KMS-11 (cell line): Measurements from ENCODE around the gene GBP4.
"Not testable (repeated sequence)": the region's sequence is repeated elsewhere in the genome, so short reads cannot be mapped to it uniquely, and the experiment has no call there.

Experiments used
- H2AFZ ChIP-seq: fragments of 200-600 bp; sonication (generic); 2 replicates; pipeline ENCODE4 v1.6.1; 2016; ENCODE audit warnings: antibody characterized with exemption, mixed run types, low read depth
- H3K27ac ChIP-seq: fragments of 200-600 bp; sonication (generic); 2 replicates; pipeline ENCODE4 v1.6.1; 2016; ENCODE audit warnings: mild to moderate bottlenecking, mixed run types
- H3K27me3 ChIP-seq: fragments of 200-600 bp; sonication (generic); 2 replicates; pipeline ENCODE4 v1.6.1; 2017; ENCODE audit warnings: mild to moderate bottlenecking, low read depth, mixed run types, moderate library complexity; ENCODE audit not compliant: insufficient read depth
- H3K36me3 ChIP-seq: fragments of 200-600 bp; sonication (generic); 2 replicates; pipeline ENCODE4 v1.6.1; 2017; ENCODE audit warnings: mild to moderate bottlenecking, mixed run types; ENCODE audit not compliant: insufficient read depth
- H3K4me1 ChIP-seq: fragments of 200-600 bp; sonication (generic); 2 replicates; pipeline ENCODE4 v1.6.1; 2016; ENCODE audit warnings: mild to moderate bottlenecking, low read depth, mixed run types; ENCODE audit not compliant: poor library complexity, severe bottlenecking
- H3K4me2 ChIP-seq: fragments of 200-600 bp; sonication (generic); 2 replicates; pipeline ENCODE4 v1.7.0; 2016; ENCODE audit warnings: mild to moderate bottlenecking, mixed run types
- H3K4me3 ChIP-seq: fragments of 200-600 bp; sonication (generic); IDR thresholded peaks from 2 replicates; pipeline ENCODE4 v1.6.1; 2017; ENCODE audit warnings: low read depth, low read length, mixed read lengths; ENCODE audit not compliant: insufficient read depth
- H3K79me2 ChIP-seq: fragments of 200-600 bp; sonication (generic); 2 replicates; pipeline ENCODE4 v1.6.1; 2016; ENCODE audit warnings: low read depth, mixed run types; ENCODE audit not compliant: insufficient read depth
- H3K9ac ChIP-seq: fragments of 200-600 bp; sonication (generic); 2 replicates; pipeline ENCODE4 v1.6.1; 2016; ENCODE audit warnings: mild to moderate bottlenecking, mixed run types
- H4K20me1 ChIP-seq: fragments of 200-600 bp; sonication (generic); 2 replicates; pipeline ENCODE4 v1.6.1; 2016; ENCODE audit warnings: mild to moderate bottlenecking, mixed run types; ENCODE audit not compliant: insufficient read depth
- CTCF ChIP-seq: fragments of 200-600 bp; sonication (generic); conservative IDR thresholded peaks from 2 replicates; pipeline ENCODE4 v1.6.1; 2017; ENCODE audit warnings: low read depth, mild to moderate bottlenecking, antibody characterized with exemption, low read length, moderate library complexity, mixed read lengths

GBP4 gene

GRCh38 chr1:89198491-89199072 is at the start of gene GBP4:
TSS of gene GBP4 (minus strand) at chr1:89198942. CDS start at chr1:89198834, 108 bp downstream.
- H3K4me1 ChIP-seq = peaks cover 17% of the 10 kb centered on the region
- TF ChIP-seq CTCF = no peak
- no peak within 1 kb of the TSS for H3K4me3 ChIP-seq
- H3K9ac ChIP-seq = no peak within 1 kb of the TSS
- no peaks in the 10 kb centered on the region for H4K20me1 ChIP-seq
- H2AFZ ChIP-seq = peak within 1 kb of the TSS; percentile 34
- no peaks in the 10 kb centered on the region for H3K36me3 ChIP-seq
- peak within 1 kb of the TSS; percentile 56 for H3K4me2 ChIP-seq
- H3K27me3 ChIP-seq = no peaks in the 10 kb centered on the region
- H3K27ac ChIP-seq = no peak within 1 kb of the TSS
- H3K79me2 ChIP-seq = no peaks in the 10 kb centered on the region

- Histone ChIP-seq H2AFZ (no peak overlapping the region), H3K27ac (no peak overlapping the region), H4K20me1 (no peaks in the 10 kb centered on the region), H3K79me2 (no peaks in the 10 kb centered on the region), H3K9ac (no peak overlapping the region), H3K36me3 (no peaks in the 10 kb centered on the region), H3K4me2 (no peak overlapping the region), H3K27me3 (no peaks in the 10 kb centered on the region), H3K4me3 (no peak overlapping the region), H3K4me1 (no peaks in the 10 kb centered on the region)
- TF ChIP-seq CTCF = no peak
These were observed 44.3 kb upstream of the GBP4 start for GRCh38 chr1:89243046-89243445.

GRCh38 chr1:89221341-89221740 is 22.6 kb upstream of the GBP4 start:
- no peak overlapping the region for H3K9ac ChIP-seq
- H3K4me3 ChIP-seq = no peak overlapping the region
- TF ChIP-seq CTCF = no peak
- H4K20me1 ChIP-seq = no peaks in the 10 kb centered on the region
- no peak overlapping the region for H3K4me2 ChIP-seq
- H3K36me3 ChIP-seq = no peaks in the 10 kb centered on the region
- no peaks in the 10 kb centered on the region for H3K4me1 ChIP-seq
- no peaks in the 10 kb centered on the region for H3K27me3 ChIP-seq
- no peak overlapping the region for H3K27ac ChIP-seq
- H3K79me2 ChIP-seq = no peaks in the 10 kb centered on the region
- no peak overlapping the region for H2AFZ ChIP-seq

- H3K27ac ChIP-seq, H3K4me1 ChIP-seq, H3K36me3 ChIP-seq, H3K4me2 ChIP-seq, H3K79me2 ChIP-seq, H3K27me3 ChIP-seq, H3K4me3 ChIP-seq, H2AFZ ChIP-seq, H3K9ac ChIP-seq, H4K20me1 ChIP-seq: not testable (repeated sequence)
These were observed 21.1 kb upstream of the GBP4 start for GRCh38 chr1:89219851-89220250.

GRCh38 chr1:89218941-89219340 is 20.2 kb upstream of the GBP4 start:
- H3K27me3 ChIP-seq, H2AFZ ChIP-seq, H3K27ac ChIP-seq, H3K4me1 ChIP-seq, H4K20me1 ChIP-seq, H3K9ac ChIP-seq, H3K36me3 ChIP-seq, H3K4me3 ChIP-seq, H3K4me2 ChIP-seq, H3K79me2 ChIP-seq: not testable (repeated sequence)
